Suppressor macrophage treated with lipopolysaccharide for 4 hours (primary cell): ENCODE data around the gene NEK9.
"Not testable (repeated sequence)": the region's sequence is repeated elsewhere in the genome, so short reads cannot be mapped to it uniquely, and the experiment has no call there.

Source experiments
- DNase-seq: peaks from one replicate; pipeline ENCODE4 v3.0.0-alpha.2; 2020

The NEK9 gene

GRCh38 chr14:75126679-75127473, at the start of gene NEK9:
Gene NEK9, minus strand, starts transcription at chr14:75127048. Its CDS starts 127 bp downstream, at chr14:75126921.
- DNase-seq: peak; percentile 85

GRCh38 chr14:75176142-75176820, 49.4 kb upstream of the NEK9 start, which contains the start of gene TMED10:
Gene TMED10, minus strand, starts transcription at chr14:75176612. Its CDS starts 33 bp downstream, at chr14:75176579.
- DNase-seq: peak; percentile 95

GRCh38 chr14:75175677-75176141, 48.9 kb upstream of the NEK9 start:
- DNase-seq: no peak

GRCh38 chr14:75174066-75174465, 47.2 kb upstream of the NEK9 start:
- no peak for DNase-seq

GRCh38 chr14:75170772-75171171, 43.9 kb upstream of the NEK9 start:
- peak; percentile 69 for DNase-seq

GRCh38 chr14:75168586-75169335, 41.9 kb upstream of the NEK9 start:
- no peak for DNase-seq

- DNase-seq: no peak
These were observed 40.5 kb upstream of the NEK9 start for GRCh38 chr14:75167325-75167724.

GRCh38 chr14:75165586-75166391, 38.9 kb upstream of the NEK9 start:
- DNase-seq: no peak

- no peak for DNase-seq
These were observed 38.0 kb upstream of the NEK9 start for GRCh38 chr14:75164809-75165208.

- no peak for DNase-seq
These were observed 36.8 kb upstream of the NEK9 start for GRCh38 chr14:75163677-75164076.

GRCh38 chr14:75162631-75163030, 35.8 kb upstream of the NEK9 start:
- DNase-seq: no peak

- peak; percentile 39 for DNase-seq
These were observed 32.2 kb upstream of the NEK9 start for GRCh38 chr14:75158843-75159614.

GRCh38 chr14:75156901-75157300, 30.1 kb upstream of the NEK9 start:
- DNase-seq: no peak

- no peak for DNase-seq
These were observed 29.3 kb upstream of the NEK9 start for GRCh38 chr14:75156111-75156510.

- DNase-seq: no peak
These were observed 28.3 kb upstream of the NEK9 start for GRCh38 chr14:75155169-75155568.

- DNase-seq: no peak
These were observed 26.4 kb upstream of the NEK9 start for GRCh38 chr14:75153295-75153694.

- DNase-seq: peak; percentile 27
These were observed 25.0 kb upstream of the NEK9 start for GRCh38 chr14:75151851-75152250.

- DNase-seq: not testable (repeated sequence)
These were observed 23.8 kb upstream of the NEK9 start for GRCh38 chr14:75150637-75151036.

GRCh38 chr14:75150150-75150549, 23.3 kb upstream of the NEK9 start:
- peak; percentile 44 for DNase-seq

- peak; percentile 64 for DNase-seq
These were observed 20.7 kb upstream of the NEK9 start for GRCh38 chr14:75147423-75148071.

- peak; percentile 92 for DNase-seq
These were observed 18.1 kb upstream of the NEK9 start for GRCh38 chr14:75144944-75145343.
